Astrocyte (in vitro differentiated cells and primary cell): ENCODE measurements around the gene HBA2. TPM values are rescaled to one million over a fixed set of nuclear protein-coding genes. Genes with fewer than 3 reads are reported as not detected.

Experiments
- DNase-seq: peaks from one replicate; pipeline ENCODE4 v3.0.0-alpha.2; 2010; ENCODE audit warnings: low read depth
- FAIRE-seq: peaks from 2 replicates; lab custom pipeline; 2011; peaks lifted over from hg19 to GRCh38; lab: Jason Lieb, UNC
- H2AFZ ChIP-seq: 2 replicates; pipeline ENCODE4 v1.6.0; 2012; ENCODE audit warnings: low read depth, low read length, inconsistent platforms
- H3K27ac ChIP-seq: 2 replicates; pipeline ENCODE4 v1.5.1; 2011; ENCODE audit warnings: low read depth, low read length, inconsistent platforms
- H3K27me3 ChIP-seq: 2 replicates; pipeline ENCODE4 v1.6.0; 2011; ENCODE audit warnings: low read length, inconsistent platforms; ENCODE audit not compliant: insufficient read depth
- H3K36me3 ChIP-seq: 2 replicates; pipeline ENCODE4 v1.5.1; 2011; ENCODE audit warnings: low read length, inconsistent platforms; ENCODE audit not compliant: insufficient read depth
- H3K4me1 ChIP-seq: 2 replicates; pipeline ENCODE4 v1.5.1; 2011; ENCODE audit warnings: low read length, inconsistent platforms; ENCODE audit not compliant: insufficient read depth
- H3K4me2 ChIP-seq: 2 replicates; pipeline ENCODE4 v1.6.0; 2012; ENCODE audit warnings: low read length, inconsistent platforms
- H3K4me3 ChIP-seq: 2 replicates; pipeline ENCODE4 v1.5.1; 2011; ENCODE audit warnings: low read depth, mild to moderate bottlenecking, low read length, inconsistent platforms; ENCODE audit not compliant: insufficient read depth
- H3K79me2 ChIP-seq: 2 replicates; pipeline ENCODE4 v1.6.0; 2012; ENCODE audit warnings: mild to moderate bottlenecking, low read length, inconsistent platforms; ENCODE audit not compliant: insufficient read depth
- H3K9ac ChIP-seq: 2 replicates; pipeline ENCODE4 v1.6.0; 2012; ENCODE audit warnings: mild to moderate bottlenecking, low read length, inconsistent platforms
- H3K9me3 ChIP-seq: 2 replicates; pipeline ENCODE4 v1.5.1; 2012; ENCODE audit warnings: low read depth, mild to moderate bottlenecking, low read length, inconsistent platforms; ENCODE audit not compliant: insufficient read depth
- H4K20me1 ChIP-seq: 2 replicates; pipeline ENCODE4 v1.6.0; 2012; ENCODE audit warnings: low read length, inconsistent platforms; ENCODE audit not compliant: insufficient read depth
- H3K27ac Mint-ChIP-seq: one replicate; pipeline ENCODE4 v1.8.0; 2021; ENCODE audit warnings: mild to moderate bottlenecking, mixed read lengths; ENCODE audit not compliant: unreplicated experiment
- H3K27me3 Mint-ChIP-seq: one replicate; pipeline ENCODE4 v1.8.0; 2021; ENCODE audit warnings: low read depth, mixed read lengths; ENCODE audit not compliant: unreplicated experiment
- H3K36me3 Mint-ChIP-seq: one replicate; pipeline ENCODE4 v1.8.0; 2021; ENCODE audit warnings: low read depth, mixed read lengths; ENCODE audit not compliant: unreplicated experiment
- H3K4me1 Mint-ChIP-seq: one replicate; pipeline ENCODE4 v1.8.0; 2021; ENCODE audit warnings: low read depth, mixed read lengths; ENCODE audit not compliant: unreplicated experiment
- H3K4me3 Mint-ChIP-seq: one replicate; pipeline ENCODE4 v1.8.0; 2021; ENCODE audit warnings: mild to moderate bottlenecking, moderate library complexity, mixed read lengths; ENCODE audit not compliant: unreplicated experiment
- H3K9me3 Mint-ChIP-seq: one replicate; pipeline ENCODE4 v1.8.0; 2021; ENCODE audit warnings: mild to moderate bottlenecking, mixed read lengths; ENCODE audit not compliant: unreplicated experiment
- CTCF ChIP-seq: IDR thresholded peaks from 2 replicates; pipeline ENCODE4 v1.5.1; 2011; ENCODE audit warnings: low read depth, mild to moderate bottlenecking, inconsistent platforms, low read length, moderate library complexity; ENCODE audit not compliant: insufficient read depth
- EZH2 ChIP-seq: IDR thresholded peaks from 2 replicates; pipeline ENCODE4 v1.6.1; 2012; ENCODE audit warnings: mild to moderate bottlenecking, low read length, inconsistent platforms; ENCODE audit not compliant: insufficient read depth
- total RNA-seq: library from RNA; stranded (reverse); gene quantifications from 2 replicates; pipeline ENCODE4 v1.2.1, GENCODE V29; 2021

Gene HBA2
- total RNA-seq, 1 donor from 2014 or later: 1.4 TPM

- H3K9ac ChIP-seq: no peak overlapping the region
- peaks cover 10% of the 10 kb centered on the region for H3K4me1 ChIP-seq
- H3K9me3 Mint-ChIP-seq: no peaks in the 10 kb centered on the region
- H3K27me3 ChIP-seq: peaks cover 25% of the 10 kb centered on the region
- DNase-seq (peak; percentile 12), FAIRE-seq (no peak)
- peaks cover 42% of the 10 kb centered on the region for H4K20me1 ChIP-seq
- no peaks in the 10 kb centered on the region for H3K4me1 Mint-ChIP-seq
- H3K27ac Mint-ChIP-seq: no peak overlapping the region
- peaks cover 2% of the 10 kb centered on the region for H3K36me3 Mint-ChIP-seq
- no peak overlapping the region for H3K4me3 Mint-ChIP-seq
- peaks cover 2% of the 10 kb centered on the region for H3K36me3 ChIP-seq
- H3K9me3 ChIP-seq: no peaks in the 10 kb centered on the region
- no peaks in the 10 kb centered on the region for H3K79me2 ChIP-seq
- no peak overlapping the region for H2AFZ ChIP-seq
- TF ChIP-seq EZH2: no peak
- peak; percentile 63 for TF ChIP-seq CTCF
- no peak overlapping the region for H3K4me3 ChIP-seq
- H3K27ac ChIP-seq: no peak overlapping the region
- peaks cover 19% of the 10 kb centered on the region for H3K27me3 Mint-ChIP-seq
- peak overlapping the region; percentile 79 for H3K4me2 ChIP-seq
These were observed 8.9 kb downstream of the HBA2 start for GRCh38 chr16:181565-182021.

GRCh38 chr16:183005-183404 is 10.3 kb downstream of the HBA2 start:
- H3K9me3 Mint-ChIP-seq: no peaks in the 10 kb centered on the region

More at GRCh38 chr16:183005-183404, 10.3 kb downstream of the HBA2 start:
- H3K4me2 ChIP-seq: no peak overlapping the region
- TF ChIP-seq EZH2 (no peak), CTCF (no peak)
- H4K20me1 ChIP-seq: peaks cover 42% of the 10 kb centered on the region
- H3K9ac ChIP-seq: no peak overlapping the region
- H3K9me3 ChIP-seq: no peaks in the 10 kb centered on the region
- Mint-ChIP-seq H3K27ac (no peak overlapping the region), H3K36me3 (peaks cover 2% of the 10 kb centered on the region), H3K4me1 (no peaks in the 10 kb centered on the region), H3K27me3 (peaks cover 12% of the 10 kb centered on the region), H3K4me3 (no peak overlapping the region)
- no peak overlapping the region for H3K4me3 ChIP-seq
- no peak overlapping the region for H3K27ac ChIP-seq
- no peak overlapping the region for H2AFZ ChIP-seq
- H3K36me3 ChIP-seq: peaks cover 9% of the 10 kb centered on the region
- H3K79me2 ChIP-seq: no peaks in the 10 kb centered on the region
- no peak for DNase-seq
- FAIRE-seq: no peak
- peaks cover 10% of the 10 kb centered on the region for H3K4me1 ChIP-seq
- H3K27me3 ChIP-seq: peaks cover 15% of the 10 kb centered on the region
